ENCODE measurements around the gene PIGT.

DNA sequence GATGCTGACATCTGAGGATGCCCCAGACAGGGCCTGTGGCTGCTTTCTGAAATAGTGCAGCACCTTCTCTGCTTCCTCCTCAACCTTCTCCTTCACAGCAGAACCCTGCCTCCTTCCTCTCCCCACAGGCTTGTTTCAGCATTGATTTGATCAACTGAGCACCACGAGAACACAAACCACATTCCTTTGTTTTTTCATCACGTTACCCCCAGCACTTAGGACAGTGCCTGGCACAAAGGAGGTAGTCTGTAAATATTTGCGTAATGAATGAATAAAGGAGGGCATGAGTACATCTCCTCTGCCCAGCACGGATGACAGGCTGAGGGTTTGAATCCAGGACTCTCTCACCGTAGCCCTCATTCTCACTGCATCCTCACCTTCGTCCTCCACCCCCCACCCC, 32.3 kb downstream of the PIGT start:
- TF ChIP-seq, protein P1, sequence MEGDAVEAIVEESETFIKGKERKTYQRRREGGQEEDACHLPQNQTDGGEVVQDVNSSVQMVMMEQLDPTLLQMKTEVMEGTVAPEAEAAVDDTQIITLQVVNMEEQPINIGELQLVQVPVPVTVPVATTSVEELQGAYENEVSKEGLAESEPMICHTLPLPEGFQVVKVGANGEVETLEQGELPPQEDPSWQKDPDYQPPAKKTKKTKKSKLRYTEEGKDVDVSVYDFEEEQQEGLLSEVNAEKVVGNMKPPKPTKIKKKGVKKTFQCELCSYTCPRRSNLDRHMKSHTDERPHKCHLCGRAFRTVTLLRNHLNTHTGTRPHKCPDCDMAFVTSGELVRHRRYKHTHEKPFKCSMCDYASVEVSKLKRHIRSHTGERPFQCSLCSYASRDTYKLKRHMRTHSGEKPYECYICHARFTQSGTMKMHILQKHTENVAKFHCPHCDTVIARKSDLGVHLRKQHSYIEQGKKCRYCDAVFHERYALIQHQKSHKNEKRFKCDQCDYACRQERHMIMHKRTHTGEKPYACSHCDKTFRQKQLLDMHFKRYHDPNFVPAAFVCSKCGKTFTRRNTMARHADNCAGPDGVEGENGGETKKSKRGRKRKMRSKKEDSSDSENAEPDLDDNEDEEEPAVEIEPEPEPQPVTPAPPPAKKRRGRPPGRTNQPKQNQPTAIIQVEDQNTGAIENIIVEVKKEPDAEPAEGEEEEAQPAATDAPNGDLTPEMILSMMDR (conservative IDR thresholded peaks at IDR 0.05 in 1 of 2, IDR thresholded peaks at IDR 0.05 in 1 of 2; ENCODE audit: low read depth in 1 of 2, low read length in 2 of 2) = no peak
- no peak for TF ChIP-seq EZH2 (IDR thresholded peaks at IDR 0.05; ENCODE audit: low read length, missing control alignments)

Measured in fibroblast of lung (primary cell).